ENCODE measurements around the gene OR1E1.

Gene OR1E1

GRCh38 chr17:3378321-3378720 is 19.9 kb downstream of the OR1E1 start:
- TF ChIP-seq REST (IDR thresholded peaks at IDR 0.05; ENCODE audit: insufficient read depth in 1 of 2, low read depth in 2 of 2, low read length in 2 of 2): no peak
- no peak for TF ChIP-seq TAF1 (IDR thresholded peaks at IDR 0.05; ENCODE audit: borderline replicate concordance, insufficient read depth, low read length)
- no peak for TF ChIP-seq POLR2AphosphoS5 (IDR thresholded peaks at IDR 0.05; ENCODE audit: low read depth, low read length)
- TF ChIP-seq SIN3A (IDR thresholded peaks at IDR 0.05; ENCODE audit: borderline replicate concordance, insufficient read depth, low read length): no peak
- no peak for TF ChIP-seq FOXP2 (optimal IDR thresholded peaks at IDR 0.05; ENCODE audit: borderline replicate concordance, extremely low read depth, extremely low read length, insufficient read depth)
